Measurements from ENCODE around the gene WNT16. TPM values are rescaled to one million over a fixed set of nuclear protein-coding genes. Genes with fewer than 3 reads are reported as not detected.

Gene WNT16
- total RNA-seq, 1 donor from 2014 or later, result not detected

DNA sequence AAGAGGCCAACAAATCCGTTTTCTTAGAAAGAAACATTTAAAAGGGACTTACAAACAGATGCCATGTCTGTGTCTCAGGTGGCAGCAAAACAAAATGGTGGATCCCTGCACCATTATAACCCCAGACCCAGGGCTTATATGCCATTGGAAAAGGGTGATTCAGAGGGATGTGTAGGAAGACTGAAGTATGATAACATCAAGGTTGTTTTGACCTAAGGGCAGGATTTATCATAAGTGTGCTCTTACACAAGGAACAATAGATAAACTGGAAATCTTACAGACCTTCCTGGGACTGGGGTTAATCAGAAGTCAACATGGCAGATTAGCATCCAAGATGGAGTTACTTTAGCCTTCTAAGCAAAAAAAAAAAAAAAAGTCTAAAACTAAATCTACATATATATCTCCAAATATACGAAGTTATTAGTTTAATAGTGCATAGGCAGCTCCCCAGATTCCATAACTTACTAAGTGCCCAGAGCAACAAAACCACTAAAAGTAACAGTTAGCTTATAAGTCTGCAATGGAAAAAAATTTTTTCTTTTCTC is 34.3 kb upstream of the WNT16 start:
- Mint-ChIP-seq H3K4me3 (ENCODE audit: unreplicated experiment) (no peak overlapping the region), H3K4me1 (ENCODE audit: low read depth) (peaks cover 8% of the 10 kb centered on the region), H3K27me3 (ENCODE audit: low read depth) (no peaks in the 10 kb centered on the region), H3K9me3 (ENCODE audit: low read depth) (peaks cover 5% of the 10 kb centered on the region), H3K36me3 (ENCODE audit: low read depth) (no peaks in the 10 kb centered on the region), H3K27ac (ENCODE audit: unreplicated experiment) (no peak overlapping the region)
- no peak for DNase-seq (ENCODE audit: low spot score)
- TF ChIP-seq, protein P1, sequence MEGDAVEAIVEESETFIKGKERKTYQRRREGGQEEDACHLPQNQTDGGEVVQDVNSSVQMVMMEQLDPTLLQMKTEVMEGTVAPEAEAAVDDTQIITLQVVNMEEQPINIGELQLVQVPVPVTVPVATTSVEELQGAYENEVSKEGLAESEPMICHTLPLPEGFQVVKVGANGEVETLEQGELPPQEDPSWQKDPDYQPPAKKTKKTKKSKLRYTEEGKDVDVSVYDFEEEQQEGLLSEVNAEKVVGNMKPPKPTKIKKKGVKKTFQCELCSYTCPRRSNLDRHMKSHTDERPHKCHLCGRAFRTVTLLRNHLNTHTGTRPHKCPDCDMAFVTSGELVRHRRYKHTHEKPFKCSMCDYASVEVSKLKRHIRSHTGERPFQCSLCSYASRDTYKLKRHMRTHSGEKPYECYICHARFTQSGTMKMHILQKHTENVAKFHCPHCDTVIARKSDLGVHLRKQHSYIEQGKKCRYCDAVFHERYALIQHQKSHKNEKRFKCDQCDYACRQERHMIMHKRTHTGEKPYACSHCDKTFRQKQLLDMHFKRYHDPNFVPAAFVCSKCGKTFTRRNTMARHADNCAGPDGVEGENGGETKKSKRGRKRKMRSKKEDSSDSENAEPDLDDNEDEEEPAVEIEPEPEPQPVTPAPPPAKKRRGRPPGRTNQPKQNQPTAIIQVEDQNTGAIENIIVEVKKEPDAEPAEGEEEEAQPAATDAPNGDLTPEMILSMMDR (IDR thresholded peaks at IDR 0.05), result no peak

DNA sequence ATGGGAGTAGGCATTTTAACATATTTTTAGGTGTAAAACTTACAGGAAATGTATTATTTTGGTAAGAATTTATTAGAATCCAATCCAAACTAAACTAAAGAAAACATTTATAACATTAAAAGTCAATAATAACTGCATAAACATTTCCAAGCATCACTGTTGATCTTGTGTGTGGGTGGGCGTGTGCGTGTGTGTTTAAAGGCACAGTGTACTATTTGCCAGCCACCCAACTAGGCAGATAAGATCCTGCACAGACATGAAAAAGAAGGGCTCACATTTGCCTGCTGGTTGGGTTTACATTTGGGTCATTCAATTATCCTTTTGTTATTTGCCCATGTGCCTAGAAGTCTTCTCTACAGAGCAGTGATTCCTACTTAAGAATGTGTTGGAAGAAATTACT is 31.0 kb upstream of the WNT16 start:
- no peak overlapping the region for H3K4me3 Mint-ChIP-seq (ENCODE audit: unreplicated experiment)
- H3K9me3 Mint-ChIP-seq (ENCODE audit: low read depth), result no peaks in the 10 kb centered on the region
- H3K4me1 Mint-ChIP-seq (ENCODE audit: low read depth), result peaks cover 25% of the 10 kb centered on the region
- no peak overlapping the region for H3K27ac Mint-ChIP-seq (ENCODE audit: unreplicated experiment)
- H3K27me3 Mint-ChIP-seq (ENCODE audit: low read depth), result no peaks in the 10 kb centered on the region
- TF ChIP-seq, protein P1 (IDR thresholded peaks at IDR 0.05), result no peak
- no peaks in the 10 kb centered on the region for H3K36me3 Mint-ChIP-seq (ENCODE audit: low read depth)
- no peak for DNase-seq (ENCODE audit: low spot score)

DNA sequence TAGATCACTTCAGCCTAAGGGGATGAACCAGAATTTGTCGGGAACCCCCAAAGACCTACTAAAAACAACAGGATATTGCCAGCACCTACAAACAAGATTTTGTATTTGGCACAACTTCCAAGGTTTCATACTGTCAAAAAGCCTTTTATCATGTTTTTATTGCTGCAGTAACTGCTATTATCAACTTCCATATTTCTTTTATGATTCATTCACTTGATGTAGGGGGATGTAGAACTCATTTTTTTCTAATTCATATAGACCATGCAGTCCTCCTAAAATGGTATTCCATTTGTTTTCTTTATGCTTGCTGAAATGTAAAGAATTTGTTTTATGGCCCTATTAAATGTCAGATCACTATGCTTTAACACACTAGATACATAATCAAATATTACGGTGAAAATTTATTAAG is 30.0 kb upstream of the WNT16 start:
- Mint-ChIP-seq H3K36me3 (ENCODE audit: low read depth) (no peaks in the 10 kb centered on the region), H3K27me3 (ENCODE audit: low read depth) (no peaks in the 10 kb centered on the region), H3K4me3 (ENCODE audit: unreplicated experiment) (no peak overlapping the region), H3K9me3 (ENCODE audit: low read depth) (no peaks in the 10 kb centered on the region), H3K27ac (ENCODE audit: unreplicated experiment) (no peak overlapping the region), H3K4me1 (ENCODE audit: low read depth) (peaks cover 25% of the 10 kb centered on the region)
- DNase-seq (ENCODE audit: low spot score), result no peak
- TF ChIP-seq, protein P1 (IDR thresholded peaks at IDR 0.05), result no peak

DNA sequence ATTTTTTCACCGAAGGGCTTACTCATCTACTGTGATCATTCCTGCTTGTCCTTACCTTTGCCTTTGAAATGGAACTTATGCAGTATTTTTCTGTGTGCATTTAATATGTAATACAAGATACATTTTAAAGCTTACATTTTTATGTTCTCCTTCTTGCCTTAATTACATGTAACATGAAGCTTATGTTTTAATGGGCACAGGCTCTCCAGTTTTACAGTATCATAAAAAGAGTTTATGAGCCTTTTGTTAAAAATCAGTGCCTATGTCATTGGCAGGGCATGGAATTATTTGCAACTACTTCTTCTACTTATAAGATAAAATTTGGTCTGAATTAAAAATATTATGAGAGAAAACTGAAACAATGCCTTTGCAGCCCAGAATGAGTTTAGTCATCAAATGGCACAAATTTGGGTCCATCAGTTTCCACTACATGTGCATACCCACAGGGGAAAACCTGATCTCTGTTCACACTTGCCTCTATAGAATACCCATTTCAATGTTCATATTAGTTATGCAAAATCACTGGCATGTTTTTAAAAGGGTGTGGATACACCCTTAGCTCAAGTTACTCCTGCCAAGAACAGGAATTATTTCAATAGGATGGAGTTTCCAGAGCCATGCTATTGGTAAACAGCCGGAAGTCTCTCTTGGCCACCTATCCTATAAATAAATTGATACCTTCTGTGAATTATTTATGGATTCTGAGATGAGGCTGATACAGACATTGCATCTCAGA is 27.9 kb upstream of the WNT16 start:
- Mint-ChIP-seq H3K27me3 (ENCODE audit: low read depth) (no peaks in the 10 kb centered on the region), H3K4me3 (ENCODE audit: unreplicated experiment) (no peak overlapping the region), H3K4me1 (ENCODE audit: low read depth) (peaks cover 31% of the 10 kb centered on the region), H3K9me3 (ENCODE audit: low read depth) (no peaks in the 10 kb centered on the region), H3K36me3 (ENCODE audit: low read depth) (no peaks in the 10 kb centered on the region), H3K27ac (ENCODE audit: unreplicated experiment) (no peak overlapping the region)
- DNase-seq (ENCODE audit: low spot score), result no peak
- TF ChIP-seq, protein P1 (IDR thresholded peaks at IDR 0.05), result no peak

DNA sequence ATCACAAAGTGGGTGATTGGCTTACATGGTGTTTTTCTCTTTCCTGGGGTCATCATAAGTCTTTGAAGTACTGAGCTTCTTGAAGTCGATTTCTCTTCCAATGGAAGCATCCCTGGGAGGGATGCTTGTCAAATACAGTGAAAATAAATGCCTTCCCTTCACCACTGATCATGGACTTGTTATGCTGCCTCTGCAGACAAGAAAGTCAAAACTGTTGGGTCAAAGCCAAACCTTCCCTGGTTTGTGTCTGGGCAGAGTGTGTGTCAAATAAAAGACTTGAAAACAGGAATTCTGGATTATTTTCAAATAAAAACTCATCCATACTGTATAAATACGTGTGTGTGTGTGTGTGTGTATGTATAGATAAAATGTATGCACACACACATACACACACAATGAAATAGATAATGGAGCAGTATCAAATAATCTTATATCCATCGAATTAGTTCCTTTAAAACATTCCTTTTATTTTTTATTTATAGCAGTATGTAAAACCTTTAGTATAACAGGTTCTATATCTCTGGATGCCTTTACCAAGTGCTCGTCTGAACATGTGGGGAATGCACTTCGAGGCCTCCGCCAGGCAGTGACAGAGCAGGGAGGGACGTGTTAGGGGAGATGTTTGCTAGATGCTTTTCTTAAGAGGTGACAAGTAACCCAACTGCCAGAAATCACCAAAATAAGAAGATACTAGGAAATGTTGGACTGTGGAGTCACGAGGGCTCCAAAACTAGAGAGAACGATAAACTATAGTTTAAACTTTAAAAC is 27.2 kb upstream of the WNT16 start:
- Mint-ChIP-seq H3K4me3 (ENCODE audit: unreplicated experiment) (no peak overlapping the region), H3K9me3 (ENCODE audit: low read depth) (no peaks in the 10 kb centered on the region), H3K4me1 (ENCODE audit: low read depth) (peaks cover 31% of the 10 kb centered on the region), H3K36me3 (ENCODE audit: low read depth) (no peaks in the 10 kb centered on the region), H3K27ac (ENCODE audit: unreplicated experiment) (no peak overlapping the region), H3K27me3 (ENCODE audit: low read depth) (no peaks in the 10 kb centered on the region)
- TF ChIP-seq, protein P1 (IDR thresholded peaks at IDR 0.05), result no peak
- DNase-seq (ENCODE audit: low spot score), result no peak
